HL-60/S4 treated with phorbol 12-myristate 13-acetate at 8.2 ng/mL for 4 days and 3 days (cell line): Measurements from ENCODE around the gene HSDL2.
"Not testable (repeated sequence)": the region's sequence is repeated elsewhere in the genome, so short reads cannot be mapped to it uniquely, and the experiment has no call there.

Experiments
- in situ Hi-C: fragments of 300-500 bp; cut with MboI; formaldehyde crosslinking; loops from 2 replicates; pipeline ENCODE4 v1.15.0; 2022; ENCODE audit warnings: low sequenced_read_pairs

Gene HSDL2

DNA sequence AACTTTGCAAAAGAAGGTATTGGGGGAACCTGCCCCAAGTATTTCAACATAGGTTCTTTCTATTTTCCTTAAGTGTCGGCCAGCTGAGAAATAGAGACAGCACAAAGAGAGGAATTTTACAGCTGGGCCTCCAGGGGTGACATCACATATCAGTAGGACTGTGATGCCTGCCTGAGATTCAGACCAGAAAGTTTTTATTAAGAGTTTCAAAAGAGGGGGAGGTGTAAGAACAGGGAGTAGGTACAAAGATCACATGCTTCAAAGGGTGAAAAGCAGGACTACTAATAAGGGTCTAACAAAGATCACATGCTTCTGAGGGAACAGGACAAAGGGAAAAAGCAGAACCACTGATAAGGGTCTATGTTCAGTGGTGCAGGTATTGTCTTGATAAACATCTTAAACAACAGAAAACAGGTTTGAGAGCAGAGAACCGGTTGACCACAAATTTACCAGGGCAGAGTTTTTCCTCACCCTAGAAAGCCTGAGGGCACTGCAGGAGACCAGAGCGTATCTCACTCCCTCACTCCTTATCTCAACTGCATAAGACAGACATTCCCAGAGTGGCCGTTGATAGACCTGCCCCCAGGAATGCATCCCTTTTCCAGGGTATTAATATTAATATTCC lies 12.1 kb downstream of the HSDL2 start:
- in situ Hi-C loops, result not testable (repeated sequence)

- in situ Hi-C loops, result not testable (repeated sequence)
Measured at GRCh38 chr9:112393146-112393545, 13.2 kb downstream of the HSDL2 start.

- in situ Hi-C loops, result no loop called here
Measured at GRCh38 chr9:112396416-112396815, 16.5 kb downstream of the HSDL2 start.

DNA sequence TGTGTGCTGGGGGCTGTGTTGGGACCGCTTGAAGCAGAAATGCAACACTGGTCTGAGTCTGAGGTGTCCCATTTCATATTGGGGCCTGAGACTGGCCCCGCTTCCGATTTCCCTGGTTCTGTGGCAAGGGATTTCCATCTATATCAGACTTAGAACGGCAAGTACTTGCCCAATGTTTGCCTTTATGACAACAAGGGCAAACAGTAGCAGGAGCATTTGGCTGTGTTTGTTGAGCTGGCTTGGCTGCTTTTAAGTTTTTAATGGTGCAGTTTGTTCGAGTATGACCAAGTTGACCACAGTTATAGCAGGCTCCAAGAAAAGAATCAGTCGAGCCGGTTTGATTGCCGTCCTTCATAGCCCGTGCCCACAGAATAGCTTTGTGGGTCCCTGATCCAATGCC lies 17.0 kb downstream of the HSDL2 start:
- in situ Hi-C loops, result no loop called here

GRCh38 chr9:112401175-112401815 lies 21.4 kb downstream of the HSDL2 start:
- in situ Hi-C loops, result no loop called here

DNA sequence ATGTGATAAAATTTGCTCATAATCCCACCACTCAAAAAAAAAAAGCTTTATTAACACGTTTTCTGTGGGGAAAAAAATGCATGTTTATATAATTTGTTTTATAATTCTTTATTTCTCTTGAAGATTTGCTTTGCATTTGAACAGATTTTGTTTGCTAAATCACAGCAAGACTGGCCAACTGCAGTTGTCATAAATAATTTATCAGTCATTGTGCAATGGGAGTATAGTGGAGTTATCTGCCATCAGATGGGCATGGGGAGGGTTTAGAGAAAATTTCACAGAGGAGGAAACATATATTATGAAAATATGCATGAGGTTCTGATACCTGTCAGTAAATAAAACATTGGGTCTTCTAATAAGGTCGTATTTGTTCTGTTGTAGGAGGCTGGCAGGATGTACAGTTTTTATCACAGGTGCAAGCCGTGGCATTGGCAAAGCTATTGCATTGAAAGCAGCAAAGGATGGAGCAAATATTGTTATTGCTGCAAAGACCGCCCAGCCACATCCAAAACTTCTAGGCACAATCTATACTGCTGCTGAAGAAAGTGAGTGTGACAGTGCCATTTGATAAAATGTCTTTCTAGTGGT lies 23.8 kb downstream of the HSDL2 start:
- in situ Hi-C loops, result no loop called here

DNA sequence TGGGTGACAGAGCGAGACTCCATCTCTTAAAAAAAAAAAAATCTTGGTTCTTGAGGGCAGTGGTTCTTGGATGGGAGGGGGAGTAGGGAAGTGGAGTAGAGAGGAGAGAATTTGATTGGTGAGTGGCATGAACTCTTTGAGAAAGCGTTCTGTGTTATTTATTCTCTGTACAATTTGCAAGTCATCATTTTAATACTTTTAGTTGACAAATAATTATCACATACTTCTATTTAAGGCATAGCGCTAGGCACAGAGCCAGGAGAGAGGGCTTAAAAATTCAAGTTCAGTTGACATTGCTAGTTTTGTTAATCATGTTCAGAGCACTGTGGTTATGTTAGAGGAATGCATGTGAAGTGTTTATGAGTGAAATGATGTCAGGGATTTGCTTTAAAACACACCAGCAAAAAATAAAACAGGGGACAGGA lies 24.6 kb downstream of the HSDL2 start:
- in situ Hi-C loops, result no loop called here

- in situ Hi-C loops, result no loop called here
Measured at GRCh38 chr9:112408275-112408674, 28.4 kb downstream of the HSDL2 start.

GRCh38 chr9:112408819-112409218 lies 28.9 kb downstream of the HSDL2 start:
- in situ Hi-C loops, result no loop called here

GRCh38 chr9:112409758-112410157 lies 29.9 kb downstream of the HSDL2 start:
- in situ Hi-C loops, result no loop called here

DNA sequence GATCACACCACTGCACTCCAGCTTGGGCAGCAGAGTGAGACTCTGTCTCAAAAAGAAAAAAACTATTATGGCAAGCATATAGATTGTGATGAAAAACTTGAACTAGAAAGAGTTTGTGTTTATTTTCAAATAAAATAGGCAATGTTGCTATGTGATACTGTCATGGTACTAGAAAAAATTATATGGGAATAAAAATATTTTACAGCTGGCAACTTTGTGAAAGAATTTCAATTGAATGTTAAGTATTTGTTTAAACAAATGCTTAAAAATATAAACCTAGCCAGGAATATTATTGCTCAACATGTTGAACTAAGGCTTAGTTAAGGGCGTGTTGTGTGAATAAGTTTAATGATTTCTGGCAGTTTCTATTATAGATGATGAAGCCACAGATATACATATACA lies 31.7 kb downstream of the HSDL2 start:
- in situ Hi-C loops, result no loop called here

GRCh38 chr9:112413728-112414127 lies 33.8 kb downstream of the HSDL2 start:
- in situ Hi-C loops, result not testable (repeated sequence)

- in situ Hi-C loops, result no loop called here
Measured at GRCh38 chr9:112420208-112420607, 40.3 kb downstream of the HSDL2 start.

GRCh38 chr9:112421771-112422222 lies 41.9 kb downstream of the HSDL2 start:
- in situ Hi-C loops, result no loop called here

DNA sequence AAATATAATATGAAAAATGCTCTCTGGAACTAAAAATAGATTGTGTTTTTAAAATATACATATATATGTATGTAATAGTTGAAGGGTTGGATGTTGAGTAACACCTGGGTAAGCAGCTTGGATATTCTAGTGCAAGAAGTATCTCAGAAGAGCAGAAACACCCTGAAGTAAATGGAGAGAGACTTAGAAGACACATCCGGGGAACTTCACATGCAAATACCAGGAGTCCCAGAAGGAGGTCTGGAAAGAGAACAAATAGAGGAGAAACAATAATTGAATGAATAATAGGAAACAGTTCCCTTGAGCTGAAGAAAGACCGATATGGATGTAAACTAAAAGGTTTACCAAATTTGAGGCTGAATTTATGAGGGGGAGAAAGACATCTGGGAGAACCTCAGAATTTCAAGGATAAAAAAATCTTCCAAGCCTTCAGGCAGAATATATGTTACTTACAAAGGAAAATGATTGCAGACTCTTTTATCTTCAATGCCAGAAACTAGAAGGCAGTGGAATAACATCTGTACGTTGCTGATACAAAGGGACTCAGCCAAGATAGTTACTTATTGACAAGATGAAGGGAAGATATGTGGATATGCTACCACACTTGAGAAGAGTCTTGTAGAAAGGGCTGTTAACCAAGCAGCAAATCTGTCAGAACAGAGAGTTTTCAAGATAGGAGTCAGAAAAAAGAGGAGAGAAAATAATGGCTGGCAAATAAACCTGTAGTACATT lies 42.7 kb downstream of the HSDL2 start:
- in situ Hi-C loops, result no loop called here

- in situ Hi-C loops, result no loop called here
Measured at GRCh38 chr9:112430006-112430522, 50.2 kb downstream of the HSDL2 start.

DNA sequence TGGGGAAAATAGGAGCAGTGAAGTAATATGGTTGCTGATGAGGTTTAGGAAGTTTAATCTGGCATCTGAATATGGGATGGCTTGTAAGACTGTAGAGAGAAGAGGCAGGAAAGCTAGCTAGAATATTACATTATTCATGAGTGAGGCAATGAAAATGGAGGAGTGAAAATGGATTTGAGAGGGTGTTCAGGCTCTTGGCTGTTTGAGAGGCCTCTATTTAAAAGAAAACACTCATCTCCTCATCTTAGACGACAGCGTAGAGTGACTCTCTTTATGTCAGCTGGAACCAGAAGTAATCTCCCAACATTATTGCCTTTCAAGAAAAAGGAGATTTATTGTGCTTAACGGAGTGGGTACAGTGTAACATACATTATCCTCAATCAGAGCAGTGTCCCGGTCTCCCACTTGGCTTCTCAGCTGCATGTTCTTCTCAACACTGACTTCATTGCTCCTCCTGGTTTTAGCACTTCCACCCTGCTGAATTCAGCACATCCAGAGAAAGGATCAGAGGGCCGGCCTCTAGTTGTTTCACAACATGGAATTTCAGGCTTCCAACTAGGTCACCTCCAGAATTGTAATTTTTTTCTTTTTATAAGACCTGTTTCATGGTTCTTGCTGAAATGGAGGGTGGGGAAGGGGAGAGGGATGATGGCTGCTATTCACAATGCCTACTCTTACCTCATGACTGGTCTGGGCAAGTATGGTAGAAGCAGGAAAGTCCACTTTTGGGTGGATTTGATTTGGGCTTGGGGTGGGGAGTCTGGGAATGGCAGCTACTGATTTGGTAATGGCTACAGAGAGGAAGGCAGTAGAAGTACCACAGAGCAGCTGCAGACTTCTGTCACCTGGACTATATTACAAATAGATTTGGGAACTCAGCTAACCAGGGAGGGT lies 53.8 kb downstream of the HSDL2 start:
- in situ Hi-C loops, result no loop called here

DNA sequence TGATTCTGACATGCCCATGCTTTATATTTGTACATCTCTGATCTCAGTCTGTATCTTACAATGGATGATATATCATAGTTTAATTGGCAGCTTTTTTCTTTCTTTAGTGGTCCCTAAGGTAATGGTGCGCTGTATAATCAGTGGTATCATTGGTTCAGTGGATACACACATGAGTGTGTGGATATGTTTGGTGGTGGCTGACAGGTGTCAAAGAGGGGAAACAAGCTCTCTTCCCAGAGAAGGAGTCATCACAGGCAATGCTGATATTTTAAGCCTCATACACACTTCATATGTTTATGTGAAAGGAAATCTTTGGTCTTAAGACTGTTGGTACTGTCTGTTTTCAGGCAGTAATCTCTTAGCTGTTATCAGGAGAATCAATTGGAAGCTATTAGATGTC lies 54.6 kb downstream of the HSDL2 start:
- in situ Hi-C loops, result no loop called here

DNA sequence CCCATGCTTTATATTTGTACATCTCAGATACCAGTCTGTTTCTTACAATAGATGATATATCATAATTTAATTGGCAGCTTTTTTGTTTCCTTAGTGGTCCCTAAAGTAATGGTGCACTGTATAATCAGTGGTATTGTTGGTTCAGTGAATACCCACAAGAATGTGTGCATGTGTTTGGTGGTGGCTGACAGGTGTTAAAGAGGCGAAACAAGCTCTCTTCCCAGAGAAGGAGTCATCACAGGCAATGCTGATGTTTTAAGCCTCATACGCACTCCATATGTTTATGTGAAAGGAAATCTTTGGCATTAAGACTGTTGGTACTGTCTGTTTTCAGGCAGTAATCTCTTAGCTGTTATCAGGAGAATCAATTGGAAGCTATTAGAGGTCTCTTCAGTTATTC lies 57.5 kb downstream of the HSDL2 start:
- in situ Hi-C loops, result no loop called here

DNA sequence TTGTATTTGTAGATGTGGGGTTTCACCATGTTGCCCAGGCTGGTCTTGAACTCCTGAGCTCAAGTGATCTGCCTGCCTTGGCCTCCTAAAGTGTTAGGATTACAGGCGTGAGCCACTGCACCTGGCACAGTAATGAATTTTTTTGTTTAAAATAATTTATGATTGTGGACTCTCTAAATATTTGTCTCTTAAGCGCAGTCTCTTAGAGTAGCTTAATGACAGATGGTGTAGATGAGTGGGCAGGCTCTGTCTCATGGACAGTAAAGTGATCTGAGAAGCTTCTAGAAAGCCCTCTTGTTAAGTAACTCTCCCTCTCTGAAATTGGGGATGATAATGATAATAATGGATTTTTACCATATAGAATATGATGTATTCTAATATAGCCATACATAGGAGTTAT lies 59.3 kb downstream of the HSDL2 start:
- in situ Hi-C loops, result no loop called here
